HFFc6 (cell line): ENCODE measurements around the gene DISC1. TPM values are rescaled to one million over a fixed set of nuclear protein-coding genes. Genes with fewer than 3 reads are reported as not detected.
"Not testable (repeated sequence)": the region's sequence is repeated elsewhere in the genome, so short reads cannot be mapped to it uniquely, and the experiment has no call there.

Source experiments
- DNase-seq: peaks from one replicate; pipeline ENCODE4 v3.0.0-alpha.2; 2018
- H3K27ac Mint-ChIP-seq: 2 replicates; pipeline ENCODE4 v1.8.0; 2020; ENCODE audit warnings: mild to moderate bottlenecking, mixed read lengths
- H3K27me3 Mint-ChIP-seq: 2 replicates; pipeline ENCODE4 v1.8.0; 2021; ENCODE audit warnings: mild to moderate bottlenecking, moderate library complexity, mixed read lengths; ENCODE audit not compliant: insufficient read depth
- H3K36me3 Mint-ChIP-seq: 2 replicates; pipeline ENCODE4 v1.8.0; 2021; ENCODE audit warnings: low read depth, mixed read lengths
- H3K4me1 Mint-ChIP-seq: 2 replicates; pipeline ENCODE4 v1.8.0; 2020; ENCODE audit warnings: low read depth, mixed read lengths
- H3K4me3 Mint-ChIP-seq: 2 replicates; pipeline ENCODE4 v1.8.0; 2020; ENCODE audit warnings: mild to moderate bottlenecking, moderate library complexity, mixed read lengths
- H3K9me3 Mint-ChIP-seq: 2 replicates; pipeline ENCODE4 v1.8.0; 2020; ENCODE audit warnings: mild to moderate bottlenecking, mixed read lengths
- total RNA-seq, 6 experiments: library from RNA; stranded (reverse); fragmentation: NEBNext Ultra II Directional; extraction: Animal tissue kit (Norgen Biotek cat#: 25700); gene quantifications; 2 replicates in 1 of 6; 3 replicates in 5 of 6; pipeline ENCODE4 v1.2.3, GENCODE V29; 2021
- TF ChIP-seq, protein P1 (sequence below): fragments of 200-600 bp; sonication (generic); IDR thresholded peaks from 2 replicates; pipeline ENCODE4 v1.5.0; 2021; ENCODE audit warnings: antibody characterized with exemption, mild to moderate bottlenecking

Gene DISC1
- total RNA-seq, 6 experiments from 2014 or later = 1.3 to 4.3 (median 1.9) TPM

DNA sequence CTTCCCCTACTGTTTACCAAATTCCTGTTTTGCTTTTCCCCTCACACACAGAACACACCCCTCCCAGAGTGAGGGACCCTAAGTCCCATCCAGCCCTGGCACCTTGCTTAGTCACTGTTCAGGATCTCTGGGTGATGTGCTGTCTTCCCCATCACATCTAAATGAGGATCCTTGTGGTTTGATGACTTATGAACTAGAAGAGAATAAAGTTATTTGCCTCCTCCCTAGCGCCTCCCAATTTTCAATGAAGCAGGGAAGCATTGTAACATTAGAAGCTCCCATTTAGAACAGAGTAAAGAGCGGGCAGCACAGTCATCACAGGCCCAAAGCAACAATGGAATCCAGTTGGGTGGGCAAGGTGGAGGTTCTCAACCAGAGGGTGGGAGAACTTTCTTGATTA is 27.0 kb downstream of the DISC1 start:
- Mint-ChIP-seq H3K27me3 (peaks cover 1% of the 10 kb centered on the region; the same call in 1 of the 2 replicates), H3K27ac (no peak overlapping the region)
- TF ChIP-seq, protein P1, sequence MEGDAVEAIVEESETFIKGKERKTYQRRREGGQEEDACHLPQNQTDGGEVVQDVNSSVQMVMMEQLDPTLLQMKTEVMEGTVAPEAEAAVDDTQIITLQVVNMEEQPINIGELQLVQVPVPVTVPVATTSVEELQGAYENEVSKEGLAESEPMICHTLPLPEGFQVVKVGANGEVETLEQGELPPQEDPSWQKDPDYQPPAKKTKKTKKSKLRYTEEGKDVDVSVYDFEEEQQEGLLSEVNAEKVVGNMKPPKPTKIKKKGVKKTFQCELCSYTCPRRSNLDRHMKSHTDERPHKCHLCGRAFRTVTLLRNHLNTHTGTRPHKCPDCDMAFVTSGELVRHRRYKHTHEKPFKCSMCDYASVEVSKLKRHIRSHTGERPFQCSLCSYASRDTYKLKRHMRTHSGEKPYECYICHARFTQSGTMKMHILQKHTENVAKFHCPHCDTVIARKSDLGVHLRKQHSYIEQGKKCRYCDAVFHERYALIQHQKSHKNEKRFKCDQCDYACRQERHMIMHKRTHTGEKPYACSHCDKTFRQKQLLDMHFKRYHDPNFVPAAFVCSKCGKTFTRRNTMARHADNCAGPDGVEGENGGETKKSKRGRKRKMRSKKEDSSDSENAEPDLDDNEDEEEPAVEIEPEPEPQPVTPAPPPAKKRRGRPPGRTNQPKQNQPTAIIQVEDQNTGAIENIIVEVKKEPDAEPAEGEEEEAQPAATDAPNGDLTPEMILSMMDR = no peak

DNA sequence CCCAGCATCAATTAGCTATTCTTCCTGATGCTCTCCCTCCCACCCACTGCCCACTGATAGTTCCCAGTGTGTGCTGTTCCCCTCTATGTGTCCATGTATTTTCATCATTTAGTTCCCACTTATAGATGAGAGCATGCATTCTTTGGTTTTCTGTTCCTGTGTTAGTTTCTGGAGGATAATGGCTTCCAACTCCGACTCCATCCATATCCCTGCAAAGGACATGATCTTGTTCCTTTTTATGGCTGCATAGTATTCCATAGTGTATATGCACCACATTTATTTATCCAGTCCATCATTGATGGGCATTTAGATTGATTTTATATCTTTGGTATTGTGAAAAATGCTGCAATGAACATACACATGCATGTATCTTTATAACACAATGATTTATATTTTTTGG is 30.2 kb downstream of the DISC1 start:
- Mint-ChIP-seq H3K27me3 (no peaks in the 10 kb centered on the region), H3K36me3 (no peaks in the 10 kb centered on the region), H3K9me3 (peaks cover 5% of the 10 kb centered on the region; the same call in 1 of the 2 replicates), H3K4me3 (no peak overlapping the region), H3K27ac (no peak overlapping the region), H3K4me1 (peaks cover 10% of the 10 kb centered on the region)
- TF ChIP-seq, protein P1 = no peak
- DNase-seq = no peak

More for the DNA sequence above, 27.0 kb downstream of the DISC1 start:
- no peaks in the 10 kb centered on the region; the same call in 1 of the 2 replicates for H3K36me3 Mint-ChIP-seq
- H3K9me3 Mint-ChIP-seq = peaks cover 4% of the 10 kb centered on the region; the same call in 1 of the 2 replicates
- no peak overlapping the region for H3K4me3 Mint-ChIP-seq
- H3K4me1 Mint-ChIP-seq = peaks cover 18% of the 10 kb centered on the region
- DNase-seq = no peak

DNA sequence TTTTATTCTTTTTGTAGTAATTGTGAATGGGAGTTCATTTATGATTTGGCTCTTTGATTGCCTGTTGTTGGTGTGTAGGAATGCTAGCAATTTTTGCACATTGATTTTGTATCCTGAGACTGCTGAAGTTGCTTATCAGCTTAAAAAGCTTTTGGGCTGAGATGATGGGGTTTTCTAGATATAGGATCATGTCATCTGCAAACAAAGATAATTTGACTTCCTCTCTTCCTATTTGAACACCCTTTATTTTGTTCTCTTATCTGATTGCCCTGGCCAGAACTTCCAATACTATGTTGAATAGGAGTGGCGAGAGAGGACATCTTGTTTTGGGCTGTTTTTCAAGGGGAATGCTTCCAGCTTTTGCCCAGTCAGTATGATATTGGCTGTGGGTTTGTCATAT is 31.6 kb downstream of the DISC1 start:
- not testable (repeated sequence) for H3K9me3 Mint-ChIP-seq

DNA sequence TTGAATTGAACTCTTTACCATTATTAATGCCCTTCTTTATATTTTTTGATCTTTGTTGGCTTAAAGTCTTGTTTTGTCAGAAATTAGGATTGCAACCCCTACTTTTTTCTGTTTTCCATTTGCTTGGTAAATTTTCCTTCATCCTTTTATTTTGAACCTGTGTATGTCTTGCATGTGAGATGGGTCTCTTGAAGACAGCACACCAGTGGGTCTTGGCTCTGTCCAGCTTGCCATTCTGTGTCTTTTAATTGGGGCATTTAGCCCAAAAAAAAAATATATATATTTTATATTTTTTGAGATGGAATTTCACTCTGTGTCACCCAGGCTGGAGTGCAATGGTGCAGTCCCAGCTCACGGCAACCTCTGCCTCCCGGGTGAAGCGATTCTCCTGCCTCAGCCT is 33.6 kb downstream of the DISC1 start:
- no peaks in the 10 kb centered on the region for H3K36me3 Mint-ChIP-seq
- no peak overlapping the region for H3K27ac Mint-ChIP-seq
- no peaks in the 10 kb centered on the region for H3K27me3 Mint-ChIP-seq
- no peak for DNase-seq
- no peaks in the 10 kb centered on the region for H3K4me1 Mint-ChIP-seq
- peaks cover 5% of the 10 kb centered on the region; the same call in 1 of the 2 replicates for H3K9me3 Mint-ChIP-seq
- H3K4me3 Mint-ChIP-seq = no peak overlapping the region
- TF ChIP-seq, protein P1 = no peak

More for the DNA sequence above, 31.6 kb downstream of the DISC1 start:
- H3K4me1 Mint-ChIP-seq, H3K4me3 Mint-ChIP-seq, H3K36me3 Mint-ChIP-seq, H3K27ac Mint-ChIP-seq, H3K27me3 Mint-ChIP-seq, DNase-seq: not testable (repeated sequence)

- no peak for DNase-seq
- H3K4me3 Mint-ChIP-seq = peak overlapping the region; percentile 41; the same call in 1 of the 2 replicates
- no peaks in the 10 kb centered on the region for H3K36me3 Mint-ChIP-seq
- H3K27ac Mint-ChIP-seq = no peak overlapping the region
- H3K4me1 Mint-ChIP-seq = no peaks in the 10 kb centered on the region
- H3K9me3 Mint-ChIP-seq = peaks cover 5% of the 10 kb centered on the region; the same call in 1 of the 2 replicates
- TF ChIP-seq, protein P1 = no peak
- no peaks in the 10 kb centered on the region for H3K27me3 Mint-ChIP-seq
Measured at GRCh38 chr1:231663211-231663792, 36.7 kb downstream of the DISC1 start.

- TF ChIP-seq, protein P1 = no peak
- Mint-ChIP-seq H3K36me3 (no peaks in the 10 kb centered on the region), H3K27me3 (no peaks in the 10 kb centered on the region), H3K4me3 (no peak overlapping the region), H3K27ac (no peak overlapping the region), H3K9me3 (peaks cover 8% of the 10 kb centered on the region), H3K4me1 (no peaks in the 10 kb centered on the region)
- DNase-seq = no peak
Measured at GRCh38 chr1:231665101-231665500, 38.5 kb downstream of the DISC1 start.
